CD4-positive, alpha-beta T cell treated with Interleukin-15 for 1 hour (primary cell): ENCODE results near the gene CHST3.

Experiments used
- DNase-seq: peaks from one replicate; pipeline ENCODE4 v3.0.0-alpha.2; 2020

Gene CHST3

DNA sequence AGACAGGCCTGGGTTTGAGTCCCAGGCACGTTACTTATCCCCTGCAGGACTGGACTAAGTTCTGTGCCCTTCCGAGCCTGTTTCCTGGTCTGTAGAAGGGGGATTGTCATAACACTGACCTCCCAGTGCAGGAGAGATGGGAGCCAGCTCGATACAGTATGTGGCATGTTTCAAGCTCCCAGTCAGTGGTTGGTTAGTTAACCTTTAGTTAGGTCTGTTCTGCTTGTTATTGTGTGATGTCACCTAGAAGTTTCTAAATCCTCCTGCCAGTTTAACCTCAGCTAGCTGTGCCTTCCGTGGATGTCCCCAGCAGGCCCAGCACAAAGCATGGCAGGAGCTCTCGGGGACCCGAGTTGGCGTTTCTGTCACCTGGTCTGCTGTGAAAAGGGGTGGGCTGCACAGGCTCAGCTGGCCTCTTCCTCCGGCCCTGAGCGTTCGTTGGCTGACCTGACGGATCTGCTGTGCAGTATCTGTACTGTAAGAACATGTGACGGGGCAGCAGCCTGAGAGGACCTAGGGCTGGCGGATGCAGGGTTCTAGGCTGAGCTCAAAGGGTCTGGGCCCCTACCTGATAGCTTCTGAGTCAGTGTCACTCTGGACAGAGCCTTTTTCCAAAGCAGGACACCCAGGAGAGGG lies 71.2 kb downstream of the CHST3 start:
- DNase-seq, result no peak

DNA sequence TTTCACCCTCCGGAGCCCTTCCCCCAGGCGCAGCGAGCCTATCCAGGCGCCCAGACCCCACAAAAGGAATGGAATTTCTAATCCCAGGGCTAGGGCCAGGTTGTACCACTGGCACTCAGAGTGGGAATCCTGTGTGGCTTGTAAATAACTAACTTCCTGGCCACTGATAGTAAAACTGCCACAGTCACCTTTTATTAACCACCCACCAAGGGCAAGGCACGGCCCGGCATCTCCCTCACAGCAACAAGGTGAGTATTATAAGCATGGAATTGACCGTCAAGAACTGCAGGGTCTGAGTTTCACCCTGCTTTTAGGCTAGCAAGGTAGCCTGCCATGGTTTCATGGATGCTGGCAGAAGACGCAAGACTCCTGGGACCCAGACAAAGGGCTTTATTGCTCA lies 73.1 kb downstream of the CHST3 start:
- no peak for DNase-seq

DNA sequence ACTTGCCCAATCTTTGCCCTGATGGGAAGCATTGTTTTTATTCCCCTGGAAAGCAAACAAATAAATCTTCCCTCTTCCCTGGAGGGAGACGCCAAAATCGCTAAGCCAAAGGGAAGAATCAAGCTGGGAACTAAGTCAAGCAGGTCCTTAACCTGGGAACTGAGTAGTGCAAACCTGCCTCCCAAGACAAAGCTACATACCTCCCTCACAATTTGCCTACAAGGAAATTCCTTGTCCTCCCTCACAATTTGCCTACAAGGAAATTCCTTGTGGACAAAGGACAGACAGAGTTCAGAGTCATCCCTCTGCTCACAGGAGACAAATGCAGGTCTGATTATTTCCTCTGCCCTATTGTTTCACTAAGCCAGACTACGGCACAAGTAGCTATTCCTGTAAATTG lies 73.6 kb downstream of the CHST3 start:
- DNase-seq, result no peak

DNA sequence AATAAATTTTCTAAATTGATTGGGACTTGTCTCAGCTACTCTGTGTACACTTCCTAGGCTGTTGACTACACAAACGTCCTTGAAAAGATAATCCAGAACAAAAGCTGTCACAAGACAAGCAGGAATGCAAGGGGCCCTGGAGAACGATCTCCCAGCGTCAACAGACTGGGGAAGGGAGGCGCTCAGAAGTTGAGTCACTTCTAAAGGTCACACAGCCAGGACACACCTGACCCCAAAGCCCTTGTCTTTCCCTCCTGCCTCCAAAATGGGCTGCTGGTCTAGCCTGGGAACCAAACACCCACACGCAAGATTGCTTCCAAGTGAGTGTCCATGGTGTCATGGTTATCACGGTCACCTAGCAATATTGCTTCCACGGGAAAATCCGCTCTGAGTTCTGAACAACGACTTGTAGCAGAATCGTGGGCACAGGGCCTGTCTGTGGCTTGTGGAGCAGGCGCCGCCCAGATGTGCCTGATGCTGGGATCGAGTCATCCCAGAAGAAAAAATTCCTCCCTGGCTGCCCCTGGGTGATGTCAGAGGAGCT lies 74.3 kb downstream of the CHST3 start:
- DNase-seq, result no peak

DNA sequence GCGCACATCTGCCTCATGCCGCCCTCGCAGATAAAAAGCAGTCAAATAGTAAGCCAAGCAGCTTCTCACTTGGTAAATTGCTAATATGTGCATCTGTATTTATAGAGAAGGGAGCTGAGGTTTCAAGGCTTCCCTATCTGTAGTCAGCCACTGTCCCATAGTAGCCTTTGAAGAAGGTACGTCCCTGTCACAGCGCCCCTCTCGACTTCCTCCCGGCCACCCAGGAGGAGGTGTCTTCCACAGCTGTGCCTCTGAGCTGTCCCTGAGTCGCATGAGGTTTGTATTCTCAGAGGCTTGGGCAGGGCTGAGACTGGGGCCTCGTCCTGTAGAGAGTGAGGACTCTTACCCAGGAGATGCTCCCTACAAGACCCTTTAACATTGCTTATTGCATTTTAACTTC lies 75.2 kb downstream of the CHST3 start:
- DNase-seq, result no peak

DNA sequence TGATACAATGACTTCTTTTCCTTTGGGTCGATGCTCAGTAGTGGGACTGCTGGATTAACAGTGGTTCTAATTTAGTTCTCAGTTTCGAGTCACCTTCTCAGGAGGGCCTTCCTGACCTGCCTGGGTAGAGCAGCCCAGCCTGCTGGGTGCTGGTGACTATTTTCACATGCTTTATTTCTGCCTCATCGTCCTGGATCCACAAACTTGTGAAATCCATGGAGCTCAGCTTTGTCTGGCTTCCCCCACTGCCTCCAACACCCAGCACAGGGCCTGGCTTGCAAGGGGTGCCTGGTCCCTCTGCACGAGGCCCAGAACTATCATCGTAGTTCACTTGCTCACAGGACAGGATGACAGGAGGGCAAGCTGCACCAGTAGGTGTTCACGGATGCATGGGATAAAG lies 77.3 kb downstream of the CHST3 start:
- DNase-seq, result no peak

DNA sequence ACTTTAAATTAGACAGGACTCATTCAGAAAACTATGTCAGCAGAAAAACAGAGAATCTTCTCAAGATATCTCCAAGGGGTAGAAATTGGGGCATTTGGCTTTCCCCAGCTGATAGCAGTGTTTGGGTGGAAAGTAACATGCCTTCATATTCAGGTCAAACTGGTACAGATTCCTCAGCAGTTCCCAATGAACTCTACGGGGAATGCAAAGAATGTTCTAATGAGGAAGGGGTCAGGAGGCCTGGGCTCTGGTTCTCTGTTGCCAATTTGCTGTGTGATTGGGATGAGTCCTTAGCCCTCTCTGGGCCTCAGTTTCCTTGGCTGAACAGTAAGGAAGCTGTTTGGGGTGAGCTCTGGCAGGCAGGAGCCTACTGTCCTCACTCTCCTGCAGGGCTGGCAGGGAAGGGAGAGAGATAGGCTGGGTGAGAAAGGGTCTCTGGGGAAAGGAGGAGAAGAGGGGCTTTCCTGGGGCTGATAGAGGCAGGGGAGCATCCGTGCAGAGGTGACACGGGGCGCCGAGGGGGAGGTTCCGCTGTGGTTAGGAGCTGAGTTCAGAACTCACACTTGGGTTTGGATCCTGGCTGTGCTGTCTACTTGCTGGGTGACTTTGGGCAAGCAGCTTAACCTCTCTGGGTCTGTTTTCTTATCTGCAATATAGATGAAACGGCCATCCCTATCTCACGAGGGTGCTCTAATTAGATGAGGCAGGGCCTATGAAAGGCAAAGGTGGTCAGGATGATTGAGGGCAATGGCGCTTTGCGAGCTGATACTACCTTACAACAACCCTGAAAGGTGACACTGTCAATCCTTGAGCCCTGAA lies 79.0 kb downstream of the CHST3 start:
- DNase-seq, result no peak

DNA sequence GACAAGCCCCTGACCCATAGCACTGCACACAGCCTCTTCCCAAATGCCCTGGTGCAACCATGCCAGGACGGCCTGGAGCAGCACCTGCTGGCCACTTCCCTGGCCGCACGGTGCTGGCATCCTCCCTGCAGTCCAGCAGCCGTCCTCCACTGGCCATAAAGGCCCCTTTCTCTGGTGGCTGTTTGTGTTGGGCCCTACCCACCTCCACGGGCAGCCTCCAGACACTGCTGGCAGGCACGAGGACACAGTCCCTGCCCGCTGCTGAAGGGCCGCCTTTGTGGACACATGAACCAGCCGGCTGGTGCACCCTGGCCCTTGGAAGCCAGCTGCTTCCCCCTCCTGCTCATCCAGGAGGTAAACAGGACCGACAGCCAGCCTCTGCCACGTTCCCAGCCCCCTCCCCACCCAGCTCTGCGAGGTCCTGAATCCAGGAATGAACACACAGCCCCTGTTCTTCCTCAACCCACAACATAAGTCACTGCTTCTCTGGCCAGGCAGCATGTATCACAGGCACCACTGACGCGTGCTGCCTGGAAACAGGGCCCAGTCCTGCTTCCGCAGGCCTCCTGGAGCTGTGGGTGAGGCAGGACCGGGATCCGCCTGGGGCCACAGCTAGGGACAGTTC lies 80.3 kb downstream of the CHST3 start:
- DNase-seq, result no peak

DNA sequence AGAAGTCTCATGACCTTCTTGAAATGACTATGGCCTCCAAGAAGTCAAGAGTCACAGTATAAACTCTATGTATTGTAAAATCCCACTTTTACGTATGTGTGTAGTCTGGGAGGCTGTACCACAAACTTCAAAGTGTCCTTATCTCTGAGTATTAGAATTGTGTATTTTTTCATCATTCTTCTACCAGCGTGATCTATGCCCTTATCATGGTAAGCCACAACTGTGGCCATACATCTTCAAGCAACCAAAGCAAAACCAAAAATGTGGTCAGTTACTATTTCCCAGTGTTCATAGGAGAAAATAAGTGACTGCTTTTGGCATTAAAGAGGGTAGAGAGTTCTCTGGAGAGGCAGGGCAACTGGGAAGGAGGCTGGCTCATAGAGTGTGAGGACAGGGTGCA lies 81.4 kb downstream of the CHST3 start:
- DNase-seq, result no peak

DNA sequence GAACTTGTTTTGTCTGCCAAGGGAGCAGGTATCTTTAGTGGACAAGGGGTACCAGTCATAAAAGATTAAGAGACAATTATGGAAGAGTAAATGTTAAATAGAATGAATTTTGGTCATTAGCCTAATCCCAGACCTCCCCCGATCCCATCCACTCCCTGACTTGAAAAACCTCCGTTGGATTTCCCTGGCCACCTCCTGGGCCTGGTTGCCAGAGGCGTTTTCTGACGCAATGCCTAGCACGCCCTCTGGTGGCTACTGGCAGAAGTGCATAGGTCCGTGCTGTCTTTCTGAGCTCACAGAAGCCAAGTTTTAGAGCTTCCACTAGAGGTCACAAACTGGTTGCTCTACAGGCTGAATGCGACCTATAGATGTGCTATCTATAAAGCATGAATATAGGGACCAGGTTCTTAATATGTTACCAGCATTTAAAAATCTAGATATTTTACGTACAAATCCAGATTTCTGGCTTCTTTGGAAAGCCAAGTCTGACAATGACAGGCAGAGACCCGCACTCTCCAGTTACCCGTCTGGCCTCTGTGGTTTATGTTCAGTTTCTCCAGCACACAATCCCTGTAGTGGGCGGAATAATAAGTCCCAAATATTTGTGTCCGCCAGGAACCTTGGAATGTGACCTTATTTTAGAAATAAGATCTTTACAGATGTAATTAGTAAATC lies 84.4 kb downstream of the CHST3 start:
- DNase-seq, result peak; percentile 83

DNA sequence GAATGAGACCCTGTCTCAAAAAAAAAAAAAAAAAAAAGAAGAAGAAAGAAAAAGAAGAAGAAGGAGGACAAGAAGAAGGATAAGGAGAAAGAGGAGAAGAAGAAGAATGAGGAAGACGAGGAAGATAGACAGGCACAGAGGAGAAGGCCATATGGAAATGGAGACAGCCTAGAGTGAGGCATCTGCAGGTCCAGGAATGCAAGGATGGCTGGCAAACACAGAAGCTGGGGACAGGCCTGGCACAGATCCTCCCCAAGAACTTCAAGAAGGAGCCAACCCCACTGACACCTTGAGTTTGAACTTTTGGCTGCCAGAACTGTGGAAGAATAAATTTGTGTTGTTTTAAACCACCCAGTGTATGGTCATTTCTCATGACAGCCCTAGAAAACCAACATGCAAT lies 85.3 kb downstream of the CHST3 start:
- DNase-seq, result no peak

DNA sequence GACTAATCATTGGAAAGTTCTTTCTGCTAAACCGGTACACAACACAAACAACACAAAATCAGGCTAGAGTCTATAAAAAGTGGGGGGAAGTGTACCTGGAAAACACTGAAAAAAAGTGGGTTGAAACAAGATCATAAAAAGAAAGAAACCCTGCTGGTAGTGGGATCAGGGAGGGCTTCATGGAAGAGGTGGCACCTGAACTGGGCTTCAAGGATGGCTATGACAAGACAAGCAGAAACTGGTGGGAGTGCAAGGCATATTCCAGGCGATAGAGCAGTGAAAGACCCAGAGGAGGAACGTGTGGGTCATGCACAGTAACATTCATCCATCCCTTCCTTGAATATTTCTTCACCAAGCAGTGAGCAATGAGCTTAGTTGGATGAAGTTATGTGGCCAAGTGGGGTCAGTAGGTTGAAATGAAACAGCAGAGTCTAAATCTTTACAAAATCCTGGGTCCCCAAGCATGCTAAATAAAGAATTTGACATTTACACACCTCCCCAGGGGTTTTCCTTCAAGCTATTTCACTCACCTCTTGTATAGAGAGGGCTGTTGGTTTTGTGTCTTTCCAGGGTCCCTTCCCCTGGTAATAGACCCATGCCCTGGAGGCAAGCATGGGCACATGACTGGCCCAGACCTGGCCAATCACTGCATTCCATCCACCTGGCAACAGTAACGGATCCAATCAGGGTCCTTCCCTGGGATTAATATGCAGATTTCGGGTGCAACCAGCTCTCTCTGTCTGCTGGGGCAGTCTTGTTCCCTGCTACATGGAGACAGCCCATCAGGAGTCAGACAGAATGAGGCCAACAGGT lies 86.0 kb downstream of the CHST3 start:
- no peak for DNase-seq

DNA sequence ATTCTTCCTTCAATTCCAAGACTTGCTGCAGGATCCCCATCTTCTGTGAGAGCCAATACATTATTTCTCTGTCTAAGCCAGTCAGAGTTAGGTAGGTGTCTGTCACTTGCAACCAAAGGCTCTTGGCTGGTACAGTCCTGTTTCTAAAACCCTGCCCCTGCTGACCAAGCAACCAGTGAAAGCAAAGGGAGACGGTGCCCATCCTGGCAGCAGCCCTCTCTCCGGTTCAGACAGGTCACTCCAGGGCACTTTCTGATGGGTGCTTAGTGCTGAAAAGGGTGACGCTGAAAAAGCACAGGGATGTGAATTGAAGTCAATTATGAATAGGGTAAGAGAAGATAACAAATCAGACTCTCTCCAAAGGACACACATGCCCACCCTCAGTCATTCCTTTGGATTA lies 86.7 kb downstream of the CHST3 start:
- DNase-seq, result no peak

DNA sequence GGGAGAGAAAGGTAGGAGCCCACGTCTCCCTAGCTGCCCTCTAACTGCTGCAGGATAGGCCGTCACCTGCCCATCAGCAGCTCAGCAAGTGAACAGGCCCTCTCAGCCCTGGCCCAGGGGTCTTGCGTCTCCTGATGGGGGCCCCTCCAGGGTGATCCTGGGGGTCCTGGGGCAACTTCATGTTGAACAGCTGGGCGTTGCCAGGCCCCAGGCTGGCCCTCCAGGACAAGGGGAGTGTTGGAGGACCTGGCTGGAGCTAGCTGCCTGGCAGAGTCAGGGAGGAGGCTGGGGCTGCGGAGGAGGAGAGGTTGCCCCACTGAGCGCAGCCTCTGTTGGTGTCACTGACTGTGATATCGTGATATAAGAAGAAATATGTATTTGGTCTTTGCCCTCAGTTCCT lies 89.5 kb downstream of the CHST3 start:
- DNase-seq, result no peak

DNA sequence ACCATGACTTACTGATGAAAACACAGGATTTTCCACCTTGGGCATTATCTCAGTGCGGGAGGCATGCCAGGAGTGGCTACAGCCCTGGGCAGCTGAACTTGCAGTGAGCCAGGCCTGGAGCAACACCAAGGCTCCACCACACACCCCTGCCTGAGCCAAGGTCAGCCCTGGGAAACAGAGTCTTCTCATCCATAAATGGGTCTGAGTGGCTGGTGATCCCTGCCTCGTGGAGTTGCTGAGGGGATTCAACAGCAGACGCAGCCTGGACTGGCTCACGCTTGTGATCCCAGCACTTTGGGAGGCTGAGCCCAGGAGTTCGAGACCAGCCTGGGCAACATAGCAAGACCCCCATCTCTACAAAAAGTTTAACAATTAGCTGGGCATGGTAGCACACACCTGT lies 91.9 kb downstream of the CHST3 start:
- no peak for DNase-seq

DNA sequence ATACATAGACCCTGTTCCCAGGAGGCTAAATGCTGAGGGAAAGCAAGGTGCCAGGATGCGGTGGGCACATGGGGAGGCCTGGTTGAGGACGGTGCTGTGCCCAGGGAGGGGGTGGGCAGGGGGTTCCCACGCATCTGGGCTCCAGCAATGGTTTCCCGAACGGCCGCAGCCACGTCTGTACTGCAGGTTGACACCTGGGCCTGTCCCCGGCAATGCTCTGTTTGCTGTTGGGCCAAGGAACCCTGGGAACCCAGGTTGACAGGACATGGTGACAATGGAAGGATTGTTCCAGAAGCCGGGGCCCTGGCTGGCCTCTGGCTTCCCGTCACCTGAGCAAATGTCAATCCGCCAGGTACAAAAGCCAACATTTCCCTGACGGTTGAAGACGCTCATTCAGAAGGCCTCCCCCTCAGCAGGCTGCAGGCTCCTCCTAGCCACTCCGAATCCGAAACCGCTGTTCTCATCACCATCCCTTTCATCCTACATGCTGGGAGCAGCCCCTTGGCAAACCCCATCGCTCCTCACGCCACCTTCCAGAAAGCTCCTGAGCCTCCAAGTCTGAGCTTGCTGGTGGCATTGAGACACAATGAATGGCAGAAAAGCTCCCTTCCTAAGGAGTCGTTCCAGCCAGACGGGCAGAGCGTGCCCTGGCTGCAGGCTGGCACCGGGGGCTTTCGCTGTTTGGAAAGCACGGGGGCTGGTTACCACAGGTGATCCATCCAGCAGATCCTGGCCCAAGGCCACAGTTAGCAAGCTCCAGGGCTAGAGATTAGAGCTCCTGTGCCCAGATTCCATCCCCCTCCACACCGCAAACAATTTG lies 92.9 kb downstream of the CHST3 start:
- no peak for DNase-seq

DNA sequence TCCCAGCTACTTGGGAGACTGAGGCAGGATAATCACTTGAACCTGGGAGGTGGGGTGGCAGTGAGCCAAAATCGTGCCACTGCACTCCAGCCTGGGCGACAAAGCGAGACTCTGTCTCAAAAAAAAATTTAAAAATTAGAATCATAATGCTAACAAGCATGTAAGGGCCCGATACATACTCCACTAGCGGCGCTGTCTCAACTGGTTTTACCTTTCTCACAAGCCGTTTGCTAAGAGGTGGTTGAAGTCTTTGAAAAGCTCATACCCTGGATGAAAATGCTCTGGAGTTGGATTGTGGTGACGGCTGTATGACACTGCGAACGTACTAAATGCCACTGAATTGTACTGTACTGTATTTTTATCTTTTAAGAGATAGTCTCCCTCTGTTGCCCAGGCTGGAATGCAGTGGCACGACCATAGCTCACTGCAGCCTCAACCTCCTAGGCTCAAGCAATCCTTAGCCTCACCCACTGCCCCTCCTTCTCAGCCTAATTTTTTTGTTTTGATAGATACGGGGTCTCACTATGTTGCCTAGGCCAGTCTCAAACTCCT lies 94.2 kb downstream of the CHST3 start:
- DNase-seq, result no peak

DNA sequence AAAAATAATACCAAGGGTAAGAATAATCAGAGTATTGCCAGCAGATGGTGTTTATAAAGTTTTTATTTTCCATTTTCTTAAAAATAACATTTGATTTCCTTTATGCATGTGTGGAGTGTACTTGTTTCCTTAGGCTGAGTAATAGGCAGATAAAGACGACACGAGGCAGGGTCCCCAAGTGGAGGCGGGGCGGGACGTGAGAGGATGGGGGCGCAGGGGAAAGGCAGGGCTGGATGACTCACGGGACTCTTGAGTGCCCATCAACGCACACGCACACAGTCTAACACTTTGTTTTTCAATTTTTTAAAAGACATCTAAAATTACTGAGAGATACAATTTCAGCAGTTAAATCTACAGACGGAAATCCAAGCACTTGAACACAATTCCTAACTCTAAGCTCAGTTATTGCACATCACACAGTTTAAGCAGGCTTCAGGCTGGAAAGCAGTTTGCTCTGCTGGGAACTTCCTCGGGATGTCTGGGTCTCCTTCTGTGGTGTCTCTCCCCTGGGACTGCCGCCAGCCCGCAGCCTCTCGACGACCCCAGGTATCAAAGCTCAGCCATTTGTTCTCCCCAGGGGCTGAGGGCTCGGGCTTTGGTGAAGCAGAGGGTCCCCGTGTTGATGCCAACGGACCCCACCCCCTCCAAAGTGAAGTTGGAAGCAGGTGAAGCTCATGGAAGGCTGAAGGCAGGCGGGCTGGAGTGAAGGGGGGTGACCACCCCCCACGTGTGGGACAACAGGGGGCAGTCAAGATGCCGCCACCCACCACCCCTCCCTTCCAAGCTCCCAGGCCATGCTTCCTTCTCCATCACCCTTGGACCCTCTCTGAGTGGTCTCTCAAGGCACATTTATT lies 95.0 kb downstream of the CHST3 start:
- DNase-seq, result no peak

DNA sequence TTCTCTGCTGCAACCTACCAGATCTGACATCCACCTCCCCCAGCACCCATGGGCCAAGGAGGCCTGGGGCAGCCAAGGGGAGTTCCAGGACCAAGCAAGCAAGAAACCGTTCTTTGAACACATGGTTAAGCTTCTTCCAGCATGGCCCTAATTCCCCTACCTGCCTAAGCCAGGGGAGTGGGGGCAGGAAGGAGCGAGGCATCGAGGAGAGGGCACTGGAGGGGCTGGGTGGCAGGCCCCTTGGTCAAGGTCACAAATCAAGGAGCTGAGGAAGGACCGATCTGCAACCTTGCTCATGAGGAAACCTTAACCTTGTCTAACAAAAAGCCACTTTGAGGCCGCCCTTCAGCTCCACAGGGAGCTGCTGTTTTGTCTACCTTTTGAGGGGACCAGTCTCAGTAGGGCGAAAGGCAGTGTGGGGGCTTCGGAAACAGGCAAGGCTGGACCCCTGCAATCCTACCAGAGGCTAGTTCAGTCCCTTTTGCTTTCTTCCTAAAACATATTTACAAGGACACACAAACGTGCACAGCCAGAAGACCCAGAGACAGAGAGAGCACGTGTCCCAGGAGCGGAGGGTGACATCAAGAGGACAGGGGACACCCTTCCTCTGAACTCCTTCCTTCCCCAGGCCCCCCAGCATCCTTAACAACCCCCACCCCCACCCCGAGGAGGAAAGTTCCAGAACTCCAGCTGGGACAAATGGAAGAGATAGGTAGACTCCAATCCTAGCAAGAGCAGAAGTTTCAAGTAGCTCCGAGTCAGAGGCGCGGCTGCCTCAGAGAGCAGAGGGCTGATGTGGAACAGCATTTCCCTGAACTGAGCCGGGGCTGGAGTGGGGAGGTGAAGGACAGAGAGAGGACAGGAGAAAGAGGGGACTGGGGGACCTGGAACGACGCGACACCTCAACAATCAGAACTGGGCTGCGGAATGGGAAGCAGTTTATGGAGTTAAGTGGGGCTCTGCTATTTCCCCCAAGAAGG lies 95.9 kb downstream of the CHST3 start:
- no peak for DNase-seq
